Raji (cell line): Measurements from ENCODE around the gene APBA3.

ENCODE experiments used
- POLR2A ChIP-seq: IDR thresholded peaks from 2 replicates; pipeline ENCODE4 v1.6.1; 2011; ENCODE audit warnings: low read depth, low read length, control low read depth; ENCODE audit not compliant: insufficient read depth

Gene APBA3

GRCh38 chr19:3796358-3796757 lies 34.9 kb upstream of the APBA3 start:
- TF ChIP-seq POLR2A: no peak

GRCh38 chr19:3793799-3794198 lies 32.3 kb upstream of the APBA3 start:
- TF ChIP-seq POLR2A: no peak

GRCh38 chr19:3792114-3792513 lies 30.6 kb upstream of the APBA3 start:
- TF ChIP-seq POLR2A: no peak

- no peak for TF ChIP-seq POLR2A
Measured at GRCh38 chr19:3790941-3791340, 29.4 kb upstream of the APBA3 start.

GRCh38 chr19:3790209-3790734 lies 28.8 kb upstream of the APBA3 start:
- no peak for TF ChIP-seq POLR2A

- no peak for TF ChIP-seq POLR2A
Measured at GRCh38 chr19:3788996-3789778, 27.7 kb upstream of the APBA3 start.

- TF ChIP-seq POLR2A: no peak
Measured at GRCh38 chr19:3785938-3786824, 24.7 kb upstream of the APBA3 start, which contains the start of gene MATK. Gene MATK (minus strand): TSS chr19:3786381. CDS start chr19:3785135, 1,246 bp downstream.

- TF ChIP-seq POLR2A: no peak
Measured at GRCh38 chr19:3785451-3785937, 24.0 kb upstream of the APBA3 start.

GRCh38 chr19:3784607-3785450 lies 23.3 kb upstream of the APBA3 start:
- no peak for TF ChIP-seq POLR2A

- no peak for TF ChIP-seq POLR2A
Measured at GRCh38 chr19:3783660-3784584, 22.4 kb upstream of the APBA3 start.

- no peak for TF ChIP-seq POLR2A
Measured at GRCh38 chr19:3782903-3783302, 21.4 kb upstream of the APBA3 start.

GRCh38 chr19:3782330-3782729 lies 20.8 kb upstream of the APBA3 start:
- TF ChIP-seq POLR2A: no peak

GRCh38 chr19:3781603-3782002 lies 20.1 kb upstream of the APBA3 start:
- TF ChIP-seq POLR2A: no peak
